Endothelial cell (in vitro differentiated cells): ENCODE data around the gene PRKCA. TPM values are rescaled to one million over a fixed set of nuclear protein-coding genes. Genes with fewer than 3 reads are reported as not detected.

ENCODE experiments used
- DNase-seq: peaks from one replicate; pipeline ENCODE4 v3.0.0; 2021; ENCODE audit warnings: low spot score
- H3K27ac Mint-ChIP-seq: one replicate; pipeline ENCODE4 v1.8.0; 2021; ENCODE audit warnings: mixed read lengths, inconsistent platforms; ENCODE audit not compliant: unreplicated experiment
- H3K27me3 Mint-ChIP-seq: one replicate; pipeline ENCODE4 v1.8.0; 2021; ENCODE audit warnings: mild to moderate bottlenecking, moderate library complexity, mixed read lengths, inconsistent platforms; ENCODE audit not compliant: unreplicated experiment
- H3K36me3 Mint-ChIP-seq: one replicate; pipeline ENCODE4 v1.8.0; 2021; ENCODE audit warnings: mild to moderate bottlenecking, low read depth, mixed read lengths, inconsistent platforms; ENCODE audit not compliant: unreplicated experiment
- H3K4me1 Mint-ChIP-seq: one replicate; pipeline ENCODE4 v1.8.0; 2021; ENCODE audit warnings: mild to moderate bottlenecking, mixed read lengths, inconsistent platforms; ENCODE audit not compliant: unreplicated experiment
- H3K4me3 Mint-ChIP-seq: one replicate; pipeline ENCODE4 v1.8.0; 2021; ENCODE audit warnings: mild to moderate bottlenecking, mixed read lengths, inconsistent platforms; ENCODE audit not compliant: unreplicated experiment
- H3K9me3 Mint-ChIP-seq: one replicate; pipeline ENCODE4 v1.8.0; 2021; ENCODE audit warnings: mixed read lengths, inconsistent platforms; ENCODE audit not compliant: unreplicated experiment
- total RNA-seq: library from RNA; stranded (reverse); fragmentation: NEBNext Ultra II Directional; extraction: Animal tissue kit (Norgen Biotek cat#: 25700); gene quantifications from one replicate; pipeline ENCODE4 v1.2.1, GENCODE V29; 2021; ENCODE audit not compliant: unreplicated experiment
- TF ChIP-seq, protein P1 (sequence below): fragments of 200-600 bp; sonication (generic); IDR thresholded peaks from one replicate; pipeline ENCODE4 v1.5.0; 2021; ENCODE audit warnings: antibody characterized with exemption; ENCODE audit not compliant: unreplicated experiment

The PRKCA gene
- total RNA-seq, 1 donor from 2014 or later = 2.1 TPM

DNA sequence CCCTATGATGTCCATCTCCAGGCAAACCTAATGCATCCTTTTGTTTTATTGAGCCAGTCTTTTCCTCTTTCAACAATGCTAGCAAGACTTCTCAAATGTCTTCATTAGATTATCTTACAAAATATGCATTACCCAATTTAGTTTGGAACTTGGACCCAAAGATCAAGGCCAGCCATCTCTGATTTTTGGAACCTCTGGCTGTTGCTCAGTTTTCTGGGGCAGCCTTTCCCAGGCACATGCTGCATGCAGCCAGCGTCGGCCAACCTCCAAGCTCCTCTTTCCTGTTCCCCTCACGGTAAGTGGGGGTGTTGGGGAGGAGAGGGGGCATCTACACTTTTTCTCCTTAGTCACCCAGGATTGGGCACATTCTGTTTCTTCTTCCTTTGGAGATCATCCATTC is 189.3 kb downstream of the PRKCA start:
- H3K9me3 Mint-ChIP-seq = no peaks in the 10 kb centered on the region
- H3K4me1 Mint-ChIP-seq = peaks cover 3% of the 10 kb centered on the region
- H3K36me3 Mint-ChIP-seq = no peaks in the 10 kb centered on the region
- no peak overlapping the region for H3K4me3 Mint-ChIP-seq
- TF ChIP-seq, protein P1, sequence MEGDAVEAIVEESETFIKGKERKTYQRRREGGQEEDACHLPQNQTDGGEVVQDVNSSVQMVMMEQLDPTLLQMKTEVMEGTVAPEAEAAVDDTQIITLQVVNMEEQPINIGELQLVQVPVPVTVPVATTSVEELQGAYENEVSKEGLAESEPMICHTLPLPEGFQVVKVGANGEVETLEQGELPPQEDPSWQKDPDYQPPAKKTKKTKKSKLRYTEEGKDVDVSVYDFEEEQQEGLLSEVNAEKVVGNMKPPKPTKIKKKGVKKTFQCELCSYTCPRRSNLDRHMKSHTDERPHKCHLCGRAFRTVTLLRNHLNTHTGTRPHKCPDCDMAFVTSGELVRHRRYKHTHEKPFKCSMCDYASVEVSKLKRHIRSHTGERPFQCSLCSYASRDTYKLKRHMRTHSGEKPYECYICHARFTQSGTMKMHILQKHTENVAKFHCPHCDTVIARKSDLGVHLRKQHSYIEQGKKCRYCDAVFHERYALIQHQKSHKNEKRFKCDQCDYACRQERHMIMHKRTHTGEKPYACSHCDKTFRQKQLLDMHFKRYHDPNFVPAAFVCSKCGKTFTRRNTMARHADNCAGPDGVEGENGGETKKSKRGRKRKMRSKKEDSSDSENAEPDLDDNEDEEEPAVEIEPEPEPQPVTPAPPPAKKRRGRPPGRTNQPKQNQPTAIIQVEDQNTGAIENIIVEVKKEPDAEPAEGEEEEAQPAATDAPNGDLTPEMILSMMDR = no peak
- H3K27me3 Mint-ChIP-seq = no peaks in the 10 kb centered on the region
- no peak for DNase-seq
- no peak overlapping the region for H3K27ac Mint-ChIP-seq

DNA sequence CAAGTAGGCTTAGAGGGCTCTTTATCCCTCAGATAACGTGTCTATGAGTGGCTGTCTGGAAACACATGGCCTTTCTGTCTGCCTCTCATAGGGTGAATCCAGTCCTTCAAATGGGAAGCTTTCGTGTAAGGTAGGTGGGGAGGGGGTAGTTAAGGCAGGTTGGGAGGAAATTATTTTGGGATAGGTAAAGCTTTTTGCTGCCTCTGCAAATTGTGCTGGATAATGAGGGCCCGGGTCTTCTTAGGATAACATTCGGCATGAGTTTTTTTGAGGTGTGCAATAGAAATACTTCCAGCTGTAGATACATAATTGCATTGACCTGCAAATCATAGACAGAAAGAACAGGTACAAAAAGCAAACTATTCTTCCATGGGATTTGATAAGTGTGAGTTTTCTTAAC is 189.7 kb downstream of the PRKCA start:
- no peak overlapping the region for H3K4me3 Mint-ChIP-seq

DNA sequence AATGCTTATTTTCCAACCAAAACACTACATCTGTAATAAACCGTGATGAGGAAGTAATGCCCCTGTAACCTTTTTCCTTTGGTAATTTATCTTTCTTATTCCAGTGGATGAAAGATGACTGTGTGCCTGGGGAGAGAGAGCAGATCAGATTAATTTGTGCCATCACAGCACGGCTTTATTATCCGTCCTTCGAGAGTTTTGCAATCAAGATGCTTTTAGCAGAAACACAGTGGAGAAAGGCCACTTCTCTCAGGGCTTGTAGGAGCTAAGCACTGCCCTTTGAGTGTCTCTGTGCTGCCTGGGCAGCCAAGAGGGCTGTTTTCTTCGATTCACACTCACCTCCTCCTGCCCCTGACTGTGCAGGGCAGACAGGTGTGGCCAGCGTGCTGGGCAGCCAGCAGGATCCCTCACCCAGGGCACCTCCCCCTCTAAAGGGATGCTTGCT is 190.2 kb downstream of the PRKCA start:
- peaks cover 3% of the 10 kb centered on the region for H3K4me1 Mint-ChIP-seq
- no peaks in the 10 kb centered on the region for H3K36me3 Mint-ChIP-seq
- H3K27me3 Mint-ChIP-seq = no peaks in the 10 kb centered on the region
- H3K27ac Mint-ChIP-seq = no peak overlapping the region
- TF ChIP-seq, protein P1 = no peak
- no peak for DNase-seq
- no peak overlapping the region for H3K4me3 Mint-ChIP-seq
- H3K9me3 Mint-ChIP-seq = no peaks in the 10 kb centered on the region

More for the DNA sequence above, 189.7 kb downstream of the PRKCA start:
- no peak for DNase-seq
- TF ChIP-seq, protein P1 = no peak
- H3K27ac Mint-ChIP-seq = no peak overlapping the region
- no peaks in the 10 kb centered on the region for H3K27me3 Mint-ChIP-seq
- no peaks in the 10 kb centered on the region for H3K36me3 Mint-ChIP-seq
- H3K9me3 Mint-ChIP-seq = no peaks in the 10 kb centered on the region
- H3K4me1 Mint-ChIP-seq = peaks cover 3% of the 10 kb centered on the region

DNA sequence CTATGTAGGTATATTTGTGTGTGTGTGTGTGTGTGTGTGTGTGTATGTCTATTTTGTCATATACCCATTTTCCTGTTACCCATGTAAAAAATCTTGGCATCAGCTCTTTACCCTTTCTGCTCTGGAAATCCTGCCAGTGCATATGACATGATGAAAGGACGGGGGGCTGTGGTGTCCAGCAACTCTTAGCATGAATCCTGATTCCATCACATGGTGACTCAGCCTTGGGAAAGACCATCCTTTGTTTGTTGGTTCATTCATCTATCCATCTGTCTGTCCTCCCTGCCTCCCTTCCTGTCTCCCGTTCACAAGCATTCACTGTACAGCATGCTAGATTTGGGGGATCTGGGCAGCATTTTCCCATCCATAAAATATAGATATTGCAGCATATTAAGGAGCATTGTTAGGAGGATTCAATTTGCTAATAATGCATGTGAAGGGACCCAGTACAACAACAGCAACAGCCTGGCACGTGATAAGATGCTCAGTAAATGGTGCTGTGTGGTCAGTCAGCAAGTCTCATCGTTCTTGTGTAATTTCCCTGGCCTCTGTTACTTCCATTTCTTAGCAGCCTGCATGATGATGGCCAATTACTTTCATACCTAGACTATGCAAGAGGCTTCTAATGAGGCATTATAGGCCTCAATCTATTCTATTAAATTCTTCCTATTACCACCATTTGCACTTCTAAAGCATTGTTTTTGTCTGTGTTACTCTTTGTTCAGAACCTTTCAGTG is 191.0 kb downstream of the PRKCA start:
- Mint-ChIP-seq H3K27ac (no peak overlapping the region), H3K4me3 (no peak overlapping the region), H3K4me1 (peaks cover 3% of the 10 kb centered on the region), H3K27me3 (no peaks in the 10 kb centered on the region), H3K36me3 (no peaks in the 10 kb centered on the region), H3K9me3 (no peaks in the 10 kb centered on the region)
- DNase-seq = no peak
- TF ChIP-seq, protein P1 = no peak

DNA sequence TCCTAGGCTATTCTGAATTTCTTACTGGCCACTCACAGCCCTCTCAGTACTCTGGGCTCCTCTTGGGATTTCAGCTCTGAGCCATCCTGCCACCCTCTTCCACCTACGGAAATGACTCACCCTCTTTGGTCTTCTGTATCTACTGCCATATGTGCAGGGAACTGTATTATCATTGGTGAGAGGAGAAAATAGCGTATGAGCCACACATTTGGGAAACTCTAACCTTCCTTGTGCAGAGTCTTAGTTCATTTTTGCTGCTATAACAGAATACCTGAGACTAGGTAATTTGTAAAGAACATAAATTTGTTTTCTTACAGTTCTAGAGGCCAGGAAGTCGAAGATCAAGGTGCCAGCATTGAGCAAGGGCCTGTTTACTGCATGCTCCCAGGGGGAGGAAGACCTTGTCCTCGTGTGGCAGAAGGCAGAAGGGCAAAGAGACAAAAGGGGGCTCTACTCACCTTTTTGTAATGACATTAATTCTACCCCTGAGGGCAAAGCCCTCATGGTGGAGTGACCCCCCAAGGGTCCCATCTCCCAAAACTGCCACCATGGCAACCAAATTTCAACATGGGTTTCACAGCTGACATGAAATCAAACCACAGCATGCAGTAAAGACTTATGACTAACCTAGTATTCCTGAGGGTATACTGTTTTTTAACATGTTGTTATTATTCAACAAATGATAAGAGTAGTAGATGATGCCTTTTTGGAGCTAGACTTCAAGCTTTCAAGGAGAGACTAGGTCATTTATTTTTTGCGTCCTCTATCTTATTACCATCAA is 191.8 kb downstream of the PRKCA start:
- H3K27ac Mint-ChIP-seq = no peak overlapping the region
- TF ChIP-seq, protein P1 = no peak
- H3K4me1 Mint-ChIP-seq = peaks cover 3% of the 10 kb centered on the region
- H3K27me3 Mint-ChIP-seq = peaks cover 3% of the 10 kb centered on the region
- H3K4me3 Mint-ChIP-seq = no peak overlapping the region
- H3K9me3 Mint-ChIP-seq = no peaks in the 10 kb centered on the region
- no peaks in the 10 kb centered on the region for H3K36me3 Mint-ChIP-seq
- DNase-seq = no peak
